Right lobe of liver (tissue), 6 donors: ENCODE results near the gene NFASC. TPM values are rescaled to one million over a fixed set of nuclear protein-coding genes. Genes with fewer than 3 reads are reported as not detected.
A peak's percentile ranks its signal among the peaks of the same experiment; 100 is the strongest.

ENCODE experiments used
- ATAC-seq, 4 donors: fragments of 200-7000 bp; cut with Tn5 transposase; one replicate each; pipeline ENCODE4 v1.9.1; 2020; ENCODE audit warnings: mild to moderate bottlenecking in 4 of 4, moderate library complexity in 4 of 4
- DNase-seq, 3 donors: peaks; one replicate each; pipeline ENCODE4 v3.0.0-alpha.2; 2020
- H3K27ac ChIP-seq, 3 donors: fragments of 200-600 bp; one replicate each; pipeline ENCODE4 v1.8.0; 2022
- H3K27me3 ChIP-seq, 2 donors: fragments of 200-600 bp; one replicate each; pipeline ENCODE4 v1.8.0; 2022
- H3K36me3 ChIP-seq, 4 donors: fragments of 200-600 bp; sonication (generic) in 1 of 4; one replicate each; pipeline versions ENCODE4 v1.5.1 to v1.8.0; 2017 to 2022; ENCODE audit warnings: control low read depth in 1 of 4
- H3K4me1 ChIP-seq, 4 donors: fragments of 200-600 bp; sonication (generic) in 1 of 4; one replicate each; pipeline versions ENCODE4 v1.5.1 to v1.8.0; 2017 to 2022; ENCODE audit warnings: control low read depth in 1 of 4
- H3K4me3 ChIP-seq, 3 donors: fragments of 200-600 bp; one replicate each; pipeline ENCODE4 v1.8.0; 2022
- H3K9me3 ChIP-seq, 4 donors: fragments of 200-600 bp; sonication (generic) in 1 of 4; one replicate each; pipeline versions ENCODE4 v1.5.1 to v1.8.0; 2017 to 2022; ENCODE audit warnings: control low read depth in 1 of 4
- POLR2A ChIP-seq: fragments of 450-650 bp; IDR thresholded peaks from one replicate; pipeline ENCODE4 v1.6.1; 2017; ENCODE audit warnings: antibody characterized with exemption, mild to moderate bottlenecking
- WGBS: methylation state at CpG from one replicate; pipeline ENCODE4 v1.1.6; 2018; ENCODE audit warnings: low coverage, low lambda C conversion rate; ENCODE audit not compliant: insufficient coverage; ENCODE audit errors: missing lambda C conversion rate; 5-methylcytosine and 5-hydroxymethylcytosine counted together
- intact Hi-C, 2 donors: fragments of 100-400 bp; cut with DNase I; formaldehyde crosslinking; loops; one replicate each; pipeline versions ENCODE4 v1.11.2 to v1.14.1; 2022
- total RNA-seq, 6 experiments: library from RNA; depleted of rRNA in 2 of 6; stranded (reverse); fragments of >200 nt in 2 of 6; fragmentation: NEBNext Ultra II Directional in 3 of 6; extraction: Animal tissue kit (Norgen Biotek cat#: 25700) in 3 of 6; gene quantifications; one replicate each; pipeline versions ENCODE4 v1.1.0 to v1.2.4, GENCODE V29; 2016 to 2023
- TF ChIP-seq, protein P1 (sequence below), 4 donors: fragments of 200-600 bp in 3 of 4; fragments of 450-650 bp in 1 of 4; IDR thresholded peaks; one replicate each; pipeline versions ENCODE4 v1.5.1 to v1.8.0; 2016 to 2022; ENCODE audit warnings: antibody characterized with exemption in 4 of 4, mild to moderate bottlenecking in 2 of 4
- donor health status: DM: no; HTN: yes; CAD: no.
- donor health status: DM: no; HTN: no; CAD: no.
- donor health status: DM: no; HTN: no; CAD: no.
- donor health status: DM: no; HTN: yes; CAD: no.
- donor health status: DM: no; HTN: yes; CAD: no.

NFASC gene
- total RNA-seq, 6 experiments from 2014 or later = 3.2 to 7.8 (median 5.6) TPM

DNA sequence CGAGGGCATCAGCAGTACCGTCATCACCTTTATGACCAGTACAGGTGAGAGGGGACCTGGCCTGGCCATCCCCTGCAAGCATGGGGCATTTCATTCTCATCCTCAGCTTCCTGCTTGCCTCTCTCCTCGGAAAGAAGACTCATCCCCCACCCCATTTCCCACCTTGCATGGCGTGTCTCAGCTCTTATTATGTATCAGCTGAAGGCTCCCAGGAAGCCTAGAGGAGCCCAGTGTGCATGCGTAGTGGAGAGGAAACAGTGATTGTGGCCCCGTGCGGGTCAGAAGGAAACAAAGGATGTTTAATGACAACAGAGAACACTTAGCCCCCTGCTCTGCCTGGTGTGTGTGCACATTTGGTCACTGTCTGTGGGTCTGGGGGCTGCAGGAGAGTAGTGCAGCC is 132.0 kb downstream of the NFASC start:
- no peak for ATAC-seq
- Histone ChIP-seq H3K9me3 (no peaks in the 10 kb centered on the region), H3K27ac (no peak overlapping the region), H3K27me3 (no peaks in the 10 kb centered on the region), H3K4me3 (no peak overlapping the region), H3K36me3 (no peaks in the 10 kb centered on the region), H3K4me1 (peaks cover 0 to 39% (median 12%) of the 10 kb centered on the region in 4 donors)
- no peak for TF ChIP-seq POLR2A
- TF ChIP-seq, protein P1, sequence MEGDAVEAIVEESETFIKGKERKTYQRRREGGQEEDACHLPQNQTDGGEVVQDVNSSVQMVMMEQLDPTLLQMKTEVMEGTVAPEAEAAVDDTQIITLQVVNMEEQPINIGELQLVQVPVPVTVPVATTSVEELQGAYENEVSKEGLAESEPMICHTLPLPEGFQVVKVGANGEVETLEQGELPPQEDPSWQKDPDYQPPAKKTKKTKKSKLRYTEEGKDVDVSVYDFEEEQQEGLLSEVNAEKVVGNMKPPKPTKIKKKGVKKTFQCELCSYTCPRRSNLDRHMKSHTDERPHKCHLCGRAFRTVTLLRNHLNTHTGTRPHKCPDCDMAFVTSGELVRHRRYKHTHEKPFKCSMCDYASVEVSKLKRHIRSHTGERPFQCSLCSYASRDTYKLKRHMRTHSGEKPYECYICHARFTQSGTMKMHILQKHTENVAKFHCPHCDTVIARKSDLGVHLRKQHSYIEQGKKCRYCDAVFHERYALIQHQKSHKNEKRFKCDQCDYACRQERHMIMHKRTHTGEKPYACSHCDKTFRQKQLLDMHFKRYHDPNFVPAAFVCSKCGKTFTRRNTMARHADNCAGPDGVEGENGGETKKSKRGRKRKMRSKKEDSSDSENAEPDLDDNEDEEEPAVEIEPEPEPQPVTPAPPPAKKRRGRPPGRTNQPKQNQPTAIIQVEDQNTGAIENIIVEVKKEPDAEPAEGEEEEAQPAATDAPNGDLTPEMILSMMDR (IDR thresholded peaks at IDR 0.05) = no peak
- intact Hi-C loops = no loop called here
- DNase-seq = no peak
- 84% methylated on average over 6 of the region's 7 CpGs for WGBS

DNA sequence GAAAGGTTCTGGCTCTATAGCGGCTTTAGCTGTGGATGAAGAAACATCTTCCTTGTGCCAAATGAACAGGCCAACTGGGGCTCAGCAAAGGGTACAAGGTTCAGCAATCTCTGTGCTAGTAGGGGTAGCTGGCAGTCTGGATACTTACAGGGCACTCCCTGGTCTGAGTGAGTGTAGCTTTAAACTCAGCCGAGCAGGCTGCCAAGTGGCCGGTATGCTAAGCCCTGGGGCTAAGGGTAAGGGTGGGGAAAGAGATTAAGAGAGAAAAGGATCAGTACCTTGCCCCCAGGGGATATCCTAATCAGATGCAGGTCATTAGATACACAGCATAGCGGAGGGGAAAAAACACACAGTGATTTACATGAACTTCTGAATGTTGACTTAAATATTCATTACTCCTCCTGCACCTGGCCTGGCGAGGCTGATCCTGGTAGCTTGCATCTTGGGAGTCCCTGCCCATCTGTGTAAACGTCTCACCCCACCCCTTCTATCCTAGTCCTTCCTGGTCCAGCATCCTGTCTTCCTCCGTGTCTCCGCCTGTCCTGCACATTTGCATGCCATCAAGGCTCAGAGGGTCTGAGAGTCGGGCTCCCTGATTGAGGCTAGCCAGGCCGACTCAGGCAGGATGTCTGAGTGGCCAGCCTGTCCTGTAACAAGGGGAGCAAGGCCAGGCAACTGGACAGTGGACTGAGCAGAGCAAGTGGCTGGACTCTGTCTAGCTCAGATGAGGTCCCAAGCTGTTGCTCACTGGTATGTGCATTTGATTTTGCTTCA is 132.9 kb downstream of the NFASC start:
- Histone ChIP-seq H3K9me3 (no peaks in the 10 kb centered on the region), H3K4me1 (peaks cover 0 to 39% (median 12%) of the 10 kb centered on the region in 4 donors), H3K36me3 (no peaks in the 10 kb centered on the region), H3K27me3 (no peaks in the 10 kb centered on the region), H3K4me3 (no peak overlapping the region), H3K27ac (peak overlapping the region in 2 of 3 donors; percentile 14 to 22)
- WGBS = 26% methylated on average over 8 of the region's 10 CpGs
- peak; percentile 65 to 92 (median 86) for DNase-seq
- TF ChIP-seq, protein P1 (IDR thresholded peaks at IDR 0.05) = no peak
- TF ChIP-seq POLR2A = no peak
- intact Hi-C loops = no loop called here
- peak; percentile 95 to 97 (median 96) for ATAC-seq

DNA sequence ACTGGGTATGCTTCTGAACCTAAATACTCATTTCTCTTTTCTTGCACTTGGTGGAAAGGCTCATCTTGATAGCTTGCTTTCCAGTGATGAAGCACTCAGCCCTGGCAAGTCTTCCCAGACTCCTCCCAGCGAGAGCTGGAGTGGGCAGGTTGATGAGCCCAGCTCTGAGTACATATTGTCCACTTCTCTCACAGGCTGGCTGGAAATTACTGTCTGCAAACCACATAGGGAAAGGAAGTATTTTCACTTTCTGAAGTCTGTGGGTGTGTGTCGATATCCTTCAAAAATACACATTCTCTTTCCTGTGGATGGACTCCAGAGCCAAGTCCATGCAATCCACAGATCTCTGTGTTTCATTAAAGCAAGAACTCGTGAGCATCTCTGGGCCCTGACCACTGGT is 133.7 kb downstream of the NFASC start:
- Histone ChIP-seq H3K4me1 (peaks cover 0 to 39% (median 12%) of the 10 kb centered on the region in 4 donors), H3K36me3 (no peaks in the 10 kb centered on the region), H3K27ac (no peak overlapping the region), H3K4me3 (no peak overlapping the region), H3K27me3 (no peaks in the 10 kb centered on the region), H3K9me3 (no peaks in the 10 kb centered on the region)
- intact Hi-C loops = no loop called here
- TF ChIP-seq, protein P1 (IDR thresholded peaks at IDR 0.05) = no peak
- TF ChIP-seq POLR2A = no peak
- 40% methylated on average over 3 of the region's 3 CpGs for WGBS
- ATAC-seq (peak in 2 of 4 donors; percentile 17 to 41), DNase-seq (no peak)

DNA sequence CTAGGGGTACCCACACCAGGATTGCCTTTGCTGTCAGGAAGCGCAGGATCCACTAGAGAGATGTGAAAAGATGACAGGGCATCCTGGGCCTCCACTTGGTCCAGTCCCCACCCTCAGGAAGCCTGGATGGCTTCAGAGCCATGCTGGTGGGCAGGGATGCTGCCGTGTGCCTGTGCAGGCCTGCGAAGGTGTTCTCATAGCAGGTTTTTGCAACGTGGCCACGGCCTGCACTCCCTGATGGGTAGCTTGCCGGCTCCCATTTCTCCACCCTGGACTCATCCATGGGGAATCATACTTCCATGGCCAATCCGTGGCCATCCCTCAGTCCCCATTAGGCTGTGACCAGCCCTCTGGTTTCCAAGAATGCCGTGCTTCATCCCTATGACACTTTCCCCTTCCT is 138.2 kb downstream of the NFASC start:
- Histone ChIP-seq H3K9me3 (no peaks in the 10 kb centered on the region), H3K27ac (no peak overlapping the region), H3K36me3 (no peaks in the 10 kb centered on the region), H3K27me3 (no peaks in the 10 kb centered on the region), H3K4me3 (no peak overlapping the region), H3K4me1 (peaks cover 0 to 18% (median 6%) of the 10 kb centered on the region in 4 donors)
- no peak for TF ChIP-seq POLR2A
- TF ChIP-seq, protein P1 (IDR thresholded peaks at IDR 0.05) = no peak
- DNase-seq = no peak
- WGBS = 100% methylated on average over 2 of the region's 8 CpGs
- no peak for ATAC-seq
- intact Hi-C loops = no loop called here
